Endothelial cell of umbilical vein (primary cell): ENCODE data around the gene HOXA13. TPM values are rescaled to one million over a fixed set of nuclear protein-coding genes. Genes with fewer than 3 reads are reported as not detected.

ENCODE experiments used
- BruUV-seq: library from RNA; stranded (reverse); fragments of 400-500 nt; replicated peaks from 2 replicates; lab custom pipeline; 2021; lab: Mats Ljungman, UMichigan
- CTCF ChIA-PET: fragments of 300-600, 350-600 bp; sonication (Branson Sonifier 250); formaldehyde crosslinking; loops from one replicate; lab custom pipeline; 2021; ENCODE audit warnings: antibody characterized with exemption, inconsistent platforms; lab: Charles Lee
- POLR2A ChIA-PET: fragments of 300-600, 350-600 bp; sonication (Branson Sonifier 250); formaldehyde crosslinking; loops from one replicate; lab custom pipeline; 2021; ENCODE audit warnings: antibody characterized with exemption, inconsistent platforms; lab: Charles Lee
- DNase-seq: peaks from one replicate; pipeline ENCODE4 v3.0.0-alpha.2; 2011; ENCODE audit warnings: low read depth, low spot score
- FAIRE-seq: peaks from 2 replicates; lab custom pipeline; 2011; peaks lifted over from hg19 to GRCh38; lab: Jason Lieb, UNC
- H2AFZ ChIP-seq: 2 replicates; pipeline ENCODE4 v1.6.0; 2012; ENCODE audit warnings: low read depth, low read length, control low read depth, inconsistent platforms
- H3K27ac ChIP-seq: 2 replicates; pipeline ENCODE4 v1.5.1; 2011; ENCODE audit warnings: low read depth, mild to moderate bottlenecking, control low read depth, low read length, moderate library complexity; ENCODE audit not compliant: insufficient read depth
- H3K27me3 ChIP-seq, 2 experiments: 2 replicates each; pipeline versions ENCODE4 v1.6.0 to v1.6.1; 2011; ENCODE audit warnings: low read length in 2 of 2, mixed read lengths in 1 of 2; ENCODE audit not compliant: control insufficient read depth in 2 of 2, insufficient read depth in 2 of 2
- H3K36me3 ChIP-seq, 2 experiments: 2 replicates in 1 of 2; 3 replicates in 1 of 2; pipeline ENCODE4 v1.5.1; 2011; ENCODE audit warnings: low read length in 2 of 2, mild to moderate bottlenecking in 1 of 2, moderate library complexity in 1 of 2; ENCODE audit not compliant: control insufficient read depth in 2 of 2, insufficient read depth in 2 of 2; ENCODE audit errors: extremely low read depth in 1 of 2
- H3K4me1 ChIP-seq: 3 replicates; pipeline ENCODE4 v1.5.1; 2011; ENCODE audit warnings: mild to moderate bottlenecking, low read length; ENCODE audit not compliant: control insufficient read depth, insufficient read depth; ENCODE audit errors: extremely low read depth
- H3K4me2 ChIP-seq: 2 replicates; pipeline ENCODE4 v1.6.1; 2011; ENCODE audit warnings: low read length, control low read depth, mixed read lengths; ENCODE audit not compliant: insufficient read depth
- H3K4me3 ChIP-seq, 3 experiments: fragments of 200-600 bp in 1 of 3; sonication (generic), shearing (Covaris generic) in 1 of 3; replicated peaks in 1 of 3; 2 replicates each; pipeline ENCODE4 v1.5.1; 2011 to 2016; ENCODE audit warnings: control low read depth in 3 of 3, low read length in 3 of 3, mild to moderate bottlenecking in 2 of 3, inconsistent platforms in 1 of 3, low read depth in 1 of 3, moderate library complexity in 1 of 3; ENCODE audit not compliant: insufficient read depth in 1 of 3
- H3K79me2 ChIP-seq: 2 replicates; pipeline ENCODE4 v1.6.0; 2012; ENCODE audit warnings: low read length, inconsistent platforms; ENCODE audit not compliant: control insufficient read depth, insufficient read depth
- H3K9ac ChIP-seq: replicated peaks from 2 replicates; pipeline ENCODE3; 2011; ENCODE audit warnings: low read length, control low read depth; ENCODE audit not compliant: insufficient read depth; ENCODE audit errors: extremely low read depth
- H3K9me1 ChIP-seq: replicated peaks from 3 replicates; pipeline ENCODE4 v1.6.0; 2011; ENCODE audit warnings: mild to moderate bottlenecking, low read length; ENCODE audit not compliant: control insufficient read depth, insufficient read depth; ENCODE audit errors: extremely low read depth
- H3K9me3 ChIP-seq: replicated peaks from 2 replicates; pipeline ENCODE4 v1.5.1; 2012; ENCODE audit warnings: low read length, inconsistent platforms; ENCODE audit not compliant: control insufficient read depth, insufficient read depth
- H4K20me1 ChIP-seq: replicated peaks from 2 replicates; pipeline ENCODE3; 2011; ENCODE audit warnings: mild to moderate bottlenecking, low read length; ENCODE audit not compliant: control insufficient read depth, insufficient read depth; ENCODE audit errors: extremely low read depth
- EZH2 ChIP-seq: IDR thresholded peaks from 2 replicates; pipeline ENCODE4 v1.6.1; 2012; ENCODE audit warnings: borderline replicate concordance, low read depth, mild to moderate bottlenecking, moderate library complexity, low read length, inconsistent platforms; ENCODE audit not compliant: severe bottlenecking
- FOS ChIP-seq: IDR thresholded peaks from 2 replicates; pipeline ENCODE4 v1.6.1; 2011; ENCODE audit warnings: mild to moderate bottlenecking, low read length, moderate library complexity, borderline replicate concordance; ENCODE audit not compliant: insufficient read depth
- GATA2 ChIP-seq: IDR thresholded peaks from 2 replicates; pipeline ENCODE4 v1.7.0; 2011; ENCODE audit warnings: low read depth, mild to moderate bottlenecking, moderate library complexity, mixed read lengths, low read length; ENCODE audit not compliant: insufficient read length, insufficient read depth
- JUN ChIP-seq: IDR thresholded peaks from 2 replicates; pipeline ENCODE4 v1.6.1; 2011; ENCODE audit warnings: borderline replicate concordance, low read depth; ENCODE audit not compliant: insufficient read length, insufficient read depth
- MYC ChIP-seq: IDR thresholded peaks from one replicate; pipeline ENCODE4 v1.6.1; 2011; ENCODE audit warnings: mild to moderate bottlenecking, low read depth, low read length
- POLR2A ChIP-seq: IDR thresholded peaks from 2 replicates; pipeline ENCODE4 v1.6.1; 2012; ENCODE audit warnings: low read depth, mild to moderate bottlenecking, control low read depth, low read length
- POLR2AphosphoS5 ChIP-seq: IDR thresholded peaks from 2 replicates; pipeline ENCODE4 v1.6.1; 2012; ENCODE audit warnings: low read depth, mild to moderate bottlenecking, control low read depth, low read length, moderate library complexity; ENCODE audit not compliant: insufficient read depth
- dilution Hi-C: fragments of 300-500 bp; cut with MboI; formaldehyde crosslinking; loops from one replicate; pipeline ENCODE4 v1.15.0; 2019; ENCODE audit warnings: low sequenced_read_pairs; ENCODE audit not compliant: extremely low pct_ligation_motif_present
- intact Hi-C: fragments of 100-400 bp; cut with micrococcal nuclease; formaldehyde crosslinking; loops from one replicate; pipeline ENCODE4 v1.10.0; 2022
- polyA plus RNA-seq, 4 experiments: library from polyadenylated mRNA; depleted of rRNA in 3 of 4; stranded (reverse) in 3 of 4; unstranded in 1 of 4; fragments of >200 nt; gene quantifications; 2 replicates each; pipeline versions ENCODE4 v1.2.1 to v1.2.3, GENCODE V29; 2011 to 2012; ENCODE audit warnings: missing spikeins in 1 of 4
- total RNA-seq: library from RNA; stranded (reverse); gene quantifications from 2 replicates; pipeline ENCODE4 v1.2.3, GENCODE V29; 2021
- TF ChIP-seq, protein P1 (sequence below), 2 donors: IDR thresholded peaks; 1 replicate in 1 of 2; 2 replicates in 1 of 2; pipeline ENCODE4 v1.5.1; 2011; ENCODE audit warnings: low read length in 2 of 2, mild to moderate bottlenecking in 2 of 2, moderate library complexity in 2 of 2, control low read depth in 1 of 2, inconsistent platforms in 1 of 2, low read depth in 1 of 2; ENCODE audit not compliant: insufficient read depth in 1 of 2; ENCODE audit errors: extremely low read depth in 1 of 2
- TF ChIP-seq, protein P2 (sequence below): IDR thresholded peaks from 2 replicates; pipeline ENCODE4 v1.6.1; 2011; ENCODE audit not compliant: insufficient read depth, insufficient read length

HOXA13 gene
- total and polyA plus RNA-seq, 2 donors (not counting 3 experiments of a cell fraction or from before 2014, with no cell fraction given): 0.22 TPM; not detected in 1

DNA sequence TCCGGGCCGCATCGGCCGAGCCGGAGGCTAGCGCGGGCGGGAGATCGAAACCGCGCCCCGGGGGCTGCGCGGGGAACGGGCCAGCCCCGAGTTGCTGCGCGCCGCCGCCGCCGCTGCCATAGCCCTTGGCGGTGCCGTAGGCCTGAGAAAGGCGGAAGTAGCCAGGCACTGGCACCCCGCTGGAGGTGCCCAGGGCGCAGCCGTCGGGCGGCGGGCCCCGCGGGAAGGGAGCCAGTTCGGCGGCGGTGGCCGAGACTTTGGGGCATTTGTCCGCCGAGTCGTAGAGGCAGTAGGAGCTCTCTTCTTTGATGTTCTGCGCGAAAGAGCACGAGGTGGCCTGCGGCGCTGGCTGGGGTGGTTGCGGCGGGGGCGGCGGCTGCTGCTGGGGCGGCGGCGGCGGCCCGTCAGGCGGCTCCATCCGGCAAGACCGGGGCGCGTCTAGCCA lies 26.4 kb downstream of the HOXA13 start:
- no peaks in the 10 kb centered on the region for H3K9me1 ChIP-seq
- H3K4me1 ChIP-seq: peaks cover 61% of the 10 kb centered on the region
- H4K20me1 ChIP-seq: no peaks in the 10 kb centered on the region
- intact Hi-C loops: no loop called here
- POLR2A ChIA-PET: interaction anchor here (1.0 to 1.2 kb wide), 2 partner anchors 11 to 12 kb away, joined by 3 to 5 read pairs; partner anchors contain the start of gene HOXA11
- peak overlapping the region; percentile 35 to 88 (median 59) for H3K4me3 ChIP-seq
- DNase-seq (peak; percentile 26), FAIRE-seq (no peak)
- H3K27me3 ChIP-seq: no peaks in the 10 kb centered on the region
- H3K9me3 ChIP-seq: no peaks in the 10 kb centered on the region
- no peak overlapping the region for H2AFZ ChIP-seq
- no TSS peak for BruUV-seq
- H3K79me2 ChIP-seq: peaks cover 100% of the 10 kb centered on the region
- dilution Hi-C loops: loop anchor here (25.0 kb wide), 1 partner anchor 986 kb away; no protein-coding TSS in a partner anchor
- H3K9ac ChIP-seq: peak overlapping the region; percentile 91
- no peaks in the 10 kb centered on the region for H3K36me3 ChIP-seq
- H3K4me2 ChIP-seq: peak overlapping the region; percentile 98
- TF ChIP-seq FOS: no peak
- TF ChIP-seq JUN: no peak
- TF ChIP-seq POLR2A: no peak
- TF ChIP-seq, protein P1, sequence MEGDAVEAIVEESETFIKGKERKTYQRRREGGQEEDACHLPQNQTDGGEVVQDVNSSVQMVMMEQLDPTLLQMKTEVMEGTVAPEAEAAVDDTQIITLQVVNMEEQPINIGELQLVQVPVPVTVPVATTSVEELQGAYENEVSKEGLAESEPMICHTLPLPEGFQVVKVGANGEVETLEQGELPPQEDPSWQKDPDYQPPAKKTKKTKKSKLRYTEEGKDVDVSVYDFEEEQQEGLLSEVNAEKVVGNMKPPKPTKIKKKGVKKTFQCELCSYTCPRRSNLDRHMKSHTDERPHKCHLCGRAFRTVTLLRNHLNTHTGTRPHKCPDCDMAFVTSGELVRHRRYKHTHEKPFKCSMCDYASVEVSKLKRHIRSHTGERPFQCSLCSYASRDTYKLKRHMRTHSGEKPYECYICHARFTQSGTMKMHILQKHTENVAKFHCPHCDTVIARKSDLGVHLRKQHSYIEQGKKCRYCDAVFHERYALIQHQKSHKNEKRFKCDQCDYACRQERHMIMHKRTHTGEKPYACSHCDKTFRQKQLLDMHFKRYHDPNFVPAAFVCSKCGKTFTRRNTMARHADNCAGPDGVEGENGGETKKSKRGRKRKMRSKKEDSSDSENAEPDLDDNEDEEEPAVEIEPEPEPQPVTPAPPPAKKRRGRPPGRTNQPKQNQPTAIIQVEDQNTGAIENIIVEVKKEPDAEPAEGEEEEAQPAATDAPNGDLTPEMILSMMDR (IDR thresholded peaks at IDR 0.05; ENCODE audit: extremely low read depth in 1 of 2, insufficient read depth in 1 of 2, low read depth in 1 of 2, low read length in 2 of 2): no peak
- TF ChIP-seq GATA2: no peak
- TF ChIP-seq POLR2AphosphoS5: no peak
- TF ChIP-seq, protein P2, sequence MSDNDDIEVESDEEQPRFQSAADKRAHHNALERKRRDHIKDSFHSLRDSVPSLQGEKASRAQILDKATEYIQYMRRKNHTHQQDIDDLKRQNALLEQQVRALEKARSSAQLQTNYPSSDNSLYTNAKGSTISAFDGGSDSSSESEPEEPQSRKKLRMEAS: no peak
- no peak for TF ChIP-seq MYC
- no peak for TF ChIP-seq EZH2
- CTCF ChIA-PET: interaction anchor here (0.9 to 8.0 kb wide), 7 partner anchors 11 to 28 kb away, joined by 3 to 81 read pairs (median 6); partner anchors contain the start of genes HOXA11, HOXA3 and HOXA7
- H3K27ac ChIP-seq: peak overlapping the region; percentile 96
